Nephron (organoid): ENCODE results near the gene VEGFA.

Experiments
- H3K27ac Mint-ChIP-seq, 3 experiments: 2 replicates each; pipeline ENCODE4 v1.8.0; 2020; ENCODE audit warnings: mixed read lengths in 3 of 3, mild to moderate bottlenecking in 2 of 3, moderate library complexity in 1 of 3
- H3K27me3 Mint-ChIP-seq: 2 replicates; pipeline ENCODE4 v1.8.0; 2021; ENCODE audit warnings: low read depth, mild to moderate bottlenecking, moderate library complexity, mixed read lengths
- H3K36me3 Mint-ChIP-seq: 2 replicates; pipeline ENCODE4 v1.8.0; 2020; ENCODE audit warnings: low read depth, mixed read lengths
- H3K4me1 Mint-ChIP-seq: 2 replicates; pipeline ENCODE4 v1.8.0; 2020; ENCODE audit warnings: mixed read lengths
- H3K4me3 Mint-ChIP-seq, 3 experiments: 2 replicates each; pipeline ENCODE4 v1.8.0; 2020; ENCODE audit warnings: mild to moderate bottlenecking in 3 of 3, mixed read lengths in 3 of 3, moderate library complexity in 2 of 3
- H3K9me3 Mint-ChIP-seq: 2 replicates; pipeline ENCODE4 v1.8.0; 2020; ENCODE audit warnings: mixed read lengths
- TF ChIP-seq, protein P1 (sequence below), 3 experiments: fragments of 200-600 bp; sonication (generic); IDR thresholded peaks; one replicate each; pipeline ENCODE4 v1.5.0; 2021; ENCODE audit warnings: antibody characterized with exemption in 3 of 3; ENCODE audit not compliant: unreplicated experiment in 3 of 3

VEGFA gene

DNA sequence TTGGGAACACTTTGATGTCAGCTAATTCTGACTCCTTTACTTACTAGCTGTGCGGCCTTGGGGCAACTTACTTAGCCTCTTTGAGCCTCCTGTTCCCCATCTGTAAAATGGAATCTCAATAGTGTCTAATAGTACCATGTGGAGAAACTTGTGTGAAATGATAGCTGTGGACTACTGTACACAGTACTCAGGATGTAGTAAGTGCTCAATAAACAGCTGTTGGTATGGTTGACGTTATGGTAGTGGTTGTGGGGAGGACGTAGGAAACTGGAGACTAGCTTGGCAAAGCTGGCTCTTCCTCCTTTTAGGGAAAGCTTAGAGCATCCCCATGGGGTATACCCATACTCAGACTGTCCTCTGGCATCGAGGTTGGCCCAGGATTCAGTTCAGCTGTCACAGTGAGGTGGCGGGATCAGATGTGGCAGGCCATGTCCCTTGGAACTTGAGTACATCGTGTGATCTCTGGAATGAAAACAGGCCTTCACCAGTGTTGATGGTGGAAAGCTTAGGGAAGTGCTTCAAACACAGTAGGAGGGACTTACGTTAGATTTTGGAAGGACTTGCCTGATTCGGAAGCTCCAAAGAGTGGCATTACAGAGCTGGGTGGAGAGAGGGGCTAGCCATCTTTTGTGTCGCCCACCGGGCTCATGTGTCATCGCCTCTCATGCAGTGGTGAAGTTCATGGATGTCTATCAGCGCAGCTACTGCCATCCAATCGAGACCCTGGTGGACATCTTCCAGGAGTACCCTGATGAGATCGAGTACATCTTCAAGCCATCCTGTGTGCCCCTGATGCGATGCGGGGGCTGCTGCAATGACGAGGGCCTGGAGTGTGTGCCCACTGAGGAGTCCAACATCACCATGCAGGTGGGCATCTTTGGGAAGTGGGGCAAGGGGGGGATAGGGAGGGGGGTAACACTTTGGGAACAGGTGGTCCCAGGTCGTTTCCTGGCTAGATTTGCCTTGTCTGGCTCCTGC, 7.1 kb downstream of the VEGFA start:
- Mint-ChIP-seq H3K9me3 (no peaks in the 10 kb centered on the region), H3K27ac (peak overlapping the region in 2 of 3 experiments; percentile 14 to 46), H3K4me1 (peaks cover 48% of the 10 kb centered on the region), H3K36me3 (peaks cover 69% of the 10 kb centered on the region), H3K27me3 (peaks cover 8% of the 10 kb centered on the region), H3K4me3 (peak overlapping the region; percentile 95 to 96 (median 95))
- TF ChIP-seq, protein P1, sequence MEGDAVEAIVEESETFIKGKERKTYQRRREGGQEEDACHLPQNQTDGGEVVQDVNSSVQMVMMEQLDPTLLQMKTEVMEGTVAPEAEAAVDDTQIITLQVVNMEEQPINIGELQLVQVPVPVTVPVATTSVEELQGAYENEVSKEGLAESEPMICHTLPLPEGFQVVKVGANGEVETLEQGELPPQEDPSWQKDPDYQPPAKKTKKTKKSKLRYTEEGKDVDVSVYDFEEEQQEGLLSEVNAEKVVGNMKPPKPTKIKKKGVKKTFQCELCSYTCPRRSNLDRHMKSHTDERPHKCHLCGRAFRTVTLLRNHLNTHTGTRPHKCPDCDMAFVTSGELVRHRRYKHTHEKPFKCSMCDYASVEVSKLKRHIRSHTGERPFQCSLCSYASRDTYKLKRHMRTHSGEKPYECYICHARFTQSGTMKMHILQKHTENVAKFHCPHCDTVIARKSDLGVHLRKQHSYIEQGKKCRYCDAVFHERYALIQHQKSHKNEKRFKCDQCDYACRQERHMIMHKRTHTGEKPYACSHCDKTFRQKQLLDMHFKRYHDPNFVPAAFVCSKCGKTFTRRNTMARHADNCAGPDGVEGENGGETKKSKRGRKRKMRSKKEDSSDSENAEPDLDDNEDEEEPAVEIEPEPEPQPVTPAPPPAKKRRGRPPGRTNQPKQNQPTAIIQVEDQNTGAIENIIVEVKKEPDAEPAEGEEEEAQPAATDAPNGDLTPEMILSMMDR (IDR thresholded peaks at IDR 0.05; ENCODE audit: unreplicated experiment in 3 of 3) = no peak

DNA sequence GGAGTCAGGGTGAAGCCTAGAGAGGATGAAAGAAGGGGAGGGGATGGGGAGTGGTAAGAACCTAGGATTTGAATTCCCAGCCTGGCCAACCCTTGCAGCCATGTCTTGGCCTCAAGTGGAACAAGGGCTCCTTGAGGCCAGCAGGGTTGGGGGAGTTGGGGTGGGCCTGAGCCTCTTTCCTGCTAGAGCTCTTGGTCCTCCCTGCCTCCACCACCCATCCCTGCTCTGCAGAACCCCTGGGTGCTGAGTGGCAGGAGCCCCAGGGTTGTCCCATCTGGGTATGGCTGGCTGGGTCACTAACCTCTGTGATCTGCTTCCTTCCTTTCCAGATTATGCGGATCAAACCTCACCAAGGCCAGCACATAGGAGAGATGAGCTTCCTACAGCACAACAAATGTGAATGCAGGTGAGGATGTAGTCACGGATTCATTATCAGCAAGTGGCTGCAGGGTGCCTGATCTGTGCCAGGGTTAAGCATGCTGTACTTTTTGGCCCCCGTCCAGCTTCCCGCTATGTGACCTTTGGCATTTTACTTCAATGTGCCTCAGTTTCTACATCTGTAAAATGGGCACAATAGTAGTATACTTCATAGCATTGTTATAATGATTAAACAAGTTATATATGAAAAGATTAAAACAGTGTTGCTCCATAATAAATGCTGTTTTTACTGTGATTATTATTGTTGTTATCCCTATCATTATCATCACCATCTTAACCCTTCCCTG, 8.3 kb downstream of the VEGFA start:
- Mint-ChIP-seq H3K36me3 (peaks cover 73% of the 10 kb centered on the region), H3K9me3 (no peaks in the 10 kb centered on the region), H3K4me1 (peaks cover 44% of the 10 kb centered on the region), H3K4me3 (no peak overlapping the region), H3K27me3 (peaks cover 4% of the 10 kb centered on the region), H3K27ac (no peak overlapping the region)
- TF ChIP-seq, protein P1 (IDR thresholded peaks at IDR 0.05; ENCODE audit: unreplicated experiment in 3 of 3) = no peak

DNA sequence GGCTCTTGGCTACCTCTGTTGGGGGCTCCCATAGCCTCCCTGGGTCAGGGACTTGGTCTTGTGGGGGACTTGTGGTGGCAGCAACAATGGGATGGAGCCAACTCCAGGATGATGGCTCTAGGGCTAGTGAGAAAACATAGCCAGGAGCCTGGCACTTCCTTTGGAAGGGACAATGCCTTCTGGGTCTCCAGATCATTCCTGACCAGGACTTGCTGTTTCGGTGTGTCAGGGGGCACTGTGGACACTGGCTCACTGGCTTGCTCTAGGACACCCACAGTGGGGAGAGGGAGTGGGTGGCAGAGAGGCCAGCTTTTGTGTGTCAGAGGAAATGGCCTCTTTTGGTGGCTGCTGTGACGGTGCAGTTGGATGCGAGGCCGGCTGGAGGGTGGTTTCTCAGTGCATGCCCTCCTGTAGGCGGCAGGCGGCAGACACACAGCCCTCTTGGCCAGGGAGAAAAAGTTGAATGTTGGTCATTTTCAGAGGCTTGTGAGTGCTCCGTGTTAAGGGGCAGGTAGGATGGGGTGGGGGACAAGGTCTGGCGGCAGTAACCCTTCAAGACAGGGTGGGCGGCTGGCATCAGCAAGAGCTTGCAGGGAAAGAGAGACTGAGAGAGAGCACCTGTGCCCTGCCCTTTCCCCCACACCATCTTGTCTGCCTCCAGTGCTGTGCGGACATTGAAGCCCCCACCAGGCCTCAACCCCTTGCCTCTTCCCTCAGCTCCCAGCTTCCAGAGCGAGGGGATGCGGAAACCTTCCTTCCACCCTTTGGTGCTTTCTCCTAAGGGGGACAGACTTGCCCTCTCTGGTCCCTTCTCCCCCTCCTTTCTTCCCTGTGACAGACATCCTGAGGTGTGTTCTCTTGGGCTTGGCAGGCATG, 9.2 kb downstream of the VEGFA start:
- Mint-ChIP-seq H3K4me3 (peak overlapping the region in 2 of 3 experiments; percentile 21 to 60), H3K9me3 (no peaks in the 10 kb centered on the region), H3K27me3 (peaks cover 4% of the 10 kb centered on the region), H3K36me3 (peaks cover 74% of the 10 kb centered on the region), H3K4me1 (peaks cover 35% of the 10 kb centered on the region), H3K27ac (peak overlapping the region; percentile 64 to 84 (median 81))
- TF ChIP-seq, protein P1 (IDR thresholded peaks at IDR 0.05; ENCODE audit: unreplicated experiment in 3 of 3) = no peak

DNA sequence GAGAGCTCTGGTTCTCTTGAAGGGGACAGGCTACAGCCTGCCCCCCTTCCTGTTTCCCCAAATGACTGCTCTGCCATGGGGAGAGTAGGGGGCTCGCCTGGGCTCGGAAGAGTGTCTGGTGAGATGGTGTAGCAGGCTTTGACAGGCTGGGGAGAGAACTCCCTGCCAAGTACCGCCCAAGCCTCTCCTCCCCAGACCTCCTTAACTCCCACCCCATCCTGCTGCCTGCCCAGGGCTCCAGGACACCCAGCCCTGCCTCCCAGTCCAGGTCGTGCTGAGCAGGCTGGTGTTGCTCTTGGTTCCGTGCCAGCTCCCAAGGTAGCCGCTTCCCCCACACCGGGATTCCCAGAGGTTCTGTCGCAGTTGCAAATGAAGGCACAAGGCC, 9.8 kb downstream of the VEGFA start:
- TF ChIP-seq, protein P1 (IDR thresholded peaks at IDR 0.05; ENCODE audit: unreplicated experiment in 3 of 3) = no peak
- peaks cover 4% of the 10 kb centered on the region for H3K27me3 Mint-ChIP-seq
- peaks cover 77% of the 10 kb centered on the region for H3K36me3 Mint-ChIP-seq
- peak overlapping the region in 2 of 3 experiments; percentile 21 to 60 for H3K4me3 Mint-ChIP-seq
- H3K4me1 Mint-ChIP-seq = peaks cover 28% of the 10 kb centered on the region
- H3K9me3 Mint-ChIP-seq = no peaks in the 10 kb centered on the region
- H3K27ac Mint-ChIP-seq = peak overlapping the region; percentile 64 to 84 (median 81)

DNA sequence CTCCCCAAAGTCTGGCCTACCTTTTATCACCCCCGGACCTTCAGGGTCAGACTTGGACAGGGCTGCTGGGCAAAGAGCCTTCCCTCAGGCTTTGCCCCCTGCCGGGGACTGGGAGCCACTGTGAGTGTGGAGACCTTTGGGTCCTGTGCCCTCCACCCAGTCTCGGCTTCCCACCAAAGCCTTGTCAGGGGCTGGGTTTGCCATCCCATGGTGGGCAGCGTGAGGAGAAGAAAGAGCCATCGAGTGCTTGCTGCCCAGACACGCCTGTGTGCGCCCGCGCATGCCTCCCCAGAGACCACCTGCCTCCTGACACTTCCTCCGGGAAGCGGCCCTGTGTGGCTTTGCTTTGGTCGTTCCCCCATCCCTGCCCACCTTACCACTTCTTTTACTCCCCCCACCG, 10.3 kb downstream of the VEGFA start:
- Mint-ChIP-seq H3K27ac (peak overlapping the region in 2 of 3 experiments; percentile 64 to 84), H3K4me1 (peaks cover 24% of the 10 kb centered on the region), H3K9me3 (no peaks in the 10 kb centered on the region), H3K27me3 (peaks cover under 1% of the 10 kb centered on the region), H3K4me3 (peak overlapping the region in 1 of 3 experiments; percentile 8), H3K36me3 (peaks cover 81% of the 10 kb centered on the region)
- TF ChIP-seq, protein P1 (IDR thresholded peaks at IDR 0.05; ENCODE audit: unreplicated experiment in 3 of 3) = no peak
